Adipocyte (in vitro differentiated cells): ENCODE data around the gene OTOP2.

ENCODE experiments used
- DNase-seq: peaks from one replicate; pipeline ENCODE4 v3.0.0-alpha.2; 2015; ENCODE audit warnings: low read depth
- H3K27me3 ChIP-seq: replicated peaks from 2 replicates; pipeline ENCODE4 v1.7.0; 2013; ENCODE audit warnings: mild to moderate bottlenecking, low read length, moderate library complexity; ENCODE audit not compliant: control insufficient read depth, insufficient read depth
- H3K36me3 ChIP-seq: 2 replicates; pipeline ENCODE4 v1.7.0; 2013; ENCODE audit warnings: low read length, mild to moderate bottlenecking, moderate library complexity; ENCODE audit not compliant: control insufficient read depth, insufficient read depth, severe bottlenecking
- H3K4me1 ChIP-seq: 2 replicates; pipeline ENCODE4 v1.7.0; 2013; ENCODE audit warnings: mild to moderate bottlenecking, low read length, moderate library complexity; ENCODE audit not compliant: control insufficient read depth, insufficient read depth
- H3K4me3 ChIP-seq: 2 replicates; pipeline ENCODE4 v1.7.0; 2013; ENCODE audit warnings: mild to moderate bottlenecking, low read length, moderate library complexity
- H3K9ac ChIP-seq: 2 replicates; pipeline ENCODE4 v1.7.0; 2013; ENCODE audit warnings: mild to moderate bottlenecking, low read length, moderate library complexity
- H3K9me3 ChIP-seq: 2 replicates; pipeline ENCODE4 v1.7.0; 2013; ENCODE audit warnings: mild to moderate bottlenecking, low read length, moderate library complexity; ENCODE audit not compliant: control insufficient read depth

OTOP2 gene

GRCh38 chr17:74920642-74921025 lies 3.4 kb upstream of the OTOP2 start:
- Histone ChIP-seq H3K4me3 (no peak overlapping the region), H3K36me3 (no peaks in the 10 kb centered on the region), H3K4me1 (no peaks in the 10 kb centered on the region), H3K27me3 (peaks cover 60% of the 10 kb centered on the region), H3K9ac (no peak overlapping the region), H3K9me3 (no peaks in the 10 kb centered on the region)
- DNase-seq, result no peak

GRCh38 chr17:74921026-74921681 lies 2.9 kb upstream of the OTOP2 start:
- H3K4me3 ChIP-seq, result no peak overlapping the region
- no peaks in the 10 kb centered on the region for H3K9me3 ChIP-seq
- no peak overlapping the region for H3K9ac ChIP-seq
- DNase-seq, result no peak
- no peaks in the 10 kb centered on the region for H3K36me3 ChIP-seq
- H3K27me3 ChIP-seq, result peaks cover 65% of the 10 kb centered on the region
- H3K4me1 ChIP-seq, result no peaks in the 10 kb centered on the region

GRCh38 chr17:74921769-74922168 lies 2.3 kb upstream of the OTOP2 start:
- H3K9me3 ChIP-seq, result no peaks in the 10 kb centered on the region
- DNase-seq, result no peak
- H3K36me3 ChIP-seq, result no peaks in the 10 kb centered on the region
- peaks cover 62% of the 10 kb centered on the region for H3K27me3 ChIP-seq
- no peak overlapping the region for H3K4me3 ChIP-seq
- no peak overlapping the region for H3K9ac ChIP-seq
- no peaks in the 10 kb centered on the region for H3K4me1 ChIP-seq

GRCh38 chr17:74922172-74922571 lies 1.9 kb upstream of the OTOP2 start:
- H3K27me3 ChIP-seq, result peaks cover 58% of the 10 kb centered on the region
- no peaks in the 10 kb centered on the region for H3K4me1 ChIP-seq
- H3K4me3 ChIP-seq, result no peak overlapping the region
- H3K9me3 ChIP-seq, result no peaks in the 10 kb centered on the region
- H3K9ac ChIP-seq, result no peak overlapping the region
- H3K36me3 ChIP-seq, result no peaks in the 10 kb centered on the region
- DNase-seq, result no peak

- H3K36me3 ChIP-seq, result no peaks in the 10 kb centered on the region
- peak; percentile 34 for DNase-seq
- H3K9me3 ChIP-seq, result no peaks in the 10 kb centered on the region
- H3K4me3 ChIP-seq, result no peak within 1 kb of the TSS
- H3K27me3 ChIP-seq, result peaks cover 57% of the 10 kb centered on the region
- no peak within 1 kb of the TSS for H3K9ac ChIP-seq
- no peaks in the 10 kb centered on the region for H3K4me1 ChIP-seq
Observed at GRCh38 chr17:74922694-74923537, 1.2 kb upstream of the OTOP2 start, which contains the start of gene USH1G. Gene USH1G (minus strand): TSS chr17:74923255. CDS start chr17:74923073, 182 bp downstream.

- Histone ChIP-seq H3K4me3 (no peak overlapping the region), H3K27me3 (peaks cover 60% of the 10 kb centered on the region)
Observed at GRCh38 chr17:74923538-74924249, 379 bp upstream of the OTOP2 start.

GRCh38 chr17:74925242-74925641 lies 1.2 kb downstream of the OTOP2 start:
- Histone ChIP-seq H3K36me3 (no peaks in the 10 kb centered on the region), H3K27me3 (peaks cover 61% of the 10 kb centered on the region), H3K9ac (no peak overlapping the region), H3K4me1 (no peaks in the 10 kb centered on the region), H3K4me3 (no peak overlapping the region), H3K9me3 (no peaks in the 10 kb centered on the region)
- no peak for DNase-seq

More at GRCh38 chr17:74923538-74924249, 379 bp upstream of the OTOP2 start:
- Histone ChIP-seq H3K9me3 (no peaks in the 10 kb centered on the region), H3K36me3 (no peaks in the 10 kb centered on the region), H3K9ac (no peak overlapping the region), H3K4me1 (no peaks in the 10 kb centered on the region)
- DNase-seq, result peak; percentile 78

- no peaks in the 10 kb centered on the region for H3K4me1 ChIP-seq
- peaks cover 70% of the 10 kb centered on the region for H3K27me3 ChIP-seq
- no peak overlapping the region for H3K9ac ChIP-seq
- H3K9me3 ChIP-seq, result no peaks in the 10 kb centered on the region
- H3K36me3 ChIP-seq, result no peaks in the 10 kb centered on the region
- no peak overlapping the region for H3K4me3 ChIP-seq
- DNase-seq, result no peak
Observed at GRCh38 chr17:74928786-74929185, 4.7 kb downstream of the OTOP2 start.

- Histone ChIP-seq H3K9ac (no peak overlapping the region), H3K4me1 (no peaks in the 10 kb centered on the region), H3K4me3 (no peak overlapping the region), H3K36me3 (no peaks in the 10 kb centered on the region), H3K27me3 (peaks cover 61% of the 10 kb centered on the region), H3K9me3 (no peaks in the 10 kb centered on the region)
- no peak for DNase-seq
Observed at GRCh38 chr17:74930535-74931036, 6.5 kb downstream of the OTOP2 start.

- H3K4me1 ChIP-seq, result no peaks in the 10 kb centered on the region
- H3K9ac ChIP-seq, result no peak overlapping the region
- H3K36me3 ChIP-seq, result no peaks in the 10 kb centered on the region
- DNase-seq, result no peak
- peaks cover 73% of the 10 kb centered on the region for H3K27me3 ChIP-seq
- H3K9me3 ChIP-seq, result no peaks in the 10 kb centered on the region
- H3K4me3 ChIP-seq, result no peak overlapping the region
Observed at GRCh38 chr17:74935048-74935447, 11.0 kb downstream of the OTOP2 start.
